ENCODE measurements around the gene CORO1C. TPM values are rescaled to one million over a fixed set of nuclear protein-coding genes. Genes with fewer than 3 reads are reported as not detected.

CORO1C gene
- total RNA-seq, 1 experiment from 2014 or later, result 139 TPM

GRCh38 chr12:108757856-108758255 lies 26.5 kb upstream of the CORO1C start:
- Histone ChIP-seq H3K9me2 (ENCODE audit: insufficient read depth) (no peaks in the 10 kb centered on the region), H3K4me1 (replicated peaks; ENCODE audit: insufficient read depth) (no peaks in the 10 kb centered on the region), H3K27me3 (ENCODE audit: insufficient read depth, low read depth) (no peaks in the 10 kb centered on the region), H2AFZ (no peak overlapping the region), H3K4me2 (no peak overlapping the region), H4K20me1 (ENCODE audit: insufficient read depth) (no peaks in the 10 kb centered on the region), H3F3A (ENCODE audit: insufficient read depth, low read depth) (no peaks in the 10 kb centered on the region), H3K27ac (no peak overlapping the region), H3K4me3 (no peak overlapping the region), H3K79me2 (ENCODE audit: low read depth) (no peaks in the 10 kb centered on the region), H3K9me3 (ENCODE audit: insufficient read depth, low read depth) (no peaks in the 10 kb centered on the region), H3K36me3 (ENCODE audit: low read depth) (no peaks in the 10 kb centered on the region)
- ChIA-PET CTCF (no interaction called here), POLR2A (ENCODE audit: unreplicated experiment) (no interaction called here)
- no peak for DNase-seq
- TF ChIP-seq EZH2 (IDR thresholded peaks at IDR 0.05; ENCODE audit: low read depth), result no peak
- intact Hi-C loops (cut with micrococcal nuclease; ENCODE audit: unreplicated experiment), result no loop called here
- no TSS peak for BruUV-seq (replicated peaks)

- H3K27ac ChIP-seq, result no peak overlapping the region
- H3K9me2 ChIP-seq (ENCODE audit: insufficient read depth), result no peaks in the 10 kb centered on the region
- TF ChIP-seq EZH2 (IDR thresholded peaks at IDR 0.05; ENCODE audit: low read depth), result no peak
- no peak for TF ChIP-seq CTCF (conservative IDR thresholded peaks at IDR 0.05)
- H3K4me1 ChIP-seq (replicated peaks; ENCODE audit: insufficient read depth), result no peaks in the 10 kb centered on the region
- no TSS peak for BruUV-seq (replicated peaks)
- H3K79me2 ChIP-seq (ENCODE audit: low read depth), result no peaks in the 10 kb centered on the region
- no peak overlapping the region for H3K4me3 ChIP-seq
- H3F3A ChIP-seq (ENCODE audit: insufficient read depth, low read depth), result no peaks in the 10 kb centered on the region
- H3K27me3 ChIP-seq (ENCODE audit: insufficient read depth, low read depth), result no peaks in the 10 kb centered on the region
- ChIA-PET POLR2A (ENCODE audit: unreplicated experiment) (no interaction called here), CTCF (no interaction called here)
- no peak overlapping the region for H3K4me2 ChIP-seq
- intact Hi-C loops (cut with micrococcal nuclease; ENCODE audit: unreplicated experiment), result no loop called here
- H3K36me3 ChIP-seq (ENCODE audit: low read depth), result no peaks in the 10 kb centered on the region
- no peaks in the 10 kb centered on the region for H4K20me1 ChIP-seq (ENCODE audit: insufficient read depth)
- no peak overlapping the region for H2AFZ ChIP-seq
- no peaks in the 10 kb centered on the region for H3K9me3 ChIP-seq (ENCODE audit: insufficient read depth, low read depth)
- no peak for DNase-seq
These were observed 25.1 kb upstream of the CORO1C start for GRCh38 chr12:108756421-108756820.

- Histone ChIP-seq H3K27me3 (ENCODE audit: insufficient read depth, low read depth) (no peaks in the 10 kb centered on the region), H4K20me1 (ENCODE audit: insufficient read depth) (no peaks in the 10 kb centered on the region), H3K4me2 (no peak overlapping the region), H3K36me3 (ENCODE audit: low read depth) (no peaks in the 10 kb centered on the region), H3F3A (ENCODE audit: insufficient read depth, low read depth) (no peaks in the 10 kb centered on the region), H3K4me1 (replicated peaks; ENCODE audit: insufficient read depth) (no peaks in the 10 kb centered on the region), H3K27ac (no peak overlapping the region), H3K9me3 (ENCODE audit: insufficient read depth, low read depth) (no peaks in the 10 kb centered on the region), H3K9me2 (ENCODE audit: insufficient read depth) (no peaks in the 10 kb centered on the region), H3K4me3 (no peak overlapping the region), H2AFZ (no peak overlapping the region), H3K79me2 (ENCODE audit: low read depth) (no peaks in the 10 kb centered on the region)
- ChIA-PET POLR2A (ENCODE audit: unreplicated experiment) (no interaction called here), CTCF (no interaction called here)
- TF ChIP-seq EZH2 (IDR thresholded peaks at IDR 0.05; ENCODE audit: low read depth), result no peak
- no peak for TF ChIP-seq CTCF (conservative IDR thresholded peaks at IDR 0.05)
- intact Hi-C loops (cut with micrococcal nuclease; ENCODE audit: unreplicated experiment), result no loop called here
- DNase-seq, result no peak
- no TSS peak for BruUV-seq (replicated peaks)
These were observed 24.2 kb upstream of the CORO1C start for GRCh38 chr12:108755481-108755880.

- H3K36me3 ChIP-seq (ENCODE audit: low read depth), result no peaks in the 10 kb centered on the region
- CTCF ChIA-PET, result no interaction called here
- H2AFZ ChIP-seq, result no peak overlapping the region
- TF ChIP-seq EZH2 (IDR thresholded peaks at IDR 0.05; ENCODE audit: low read depth), result no peak
- TF ChIP-seq CTCF (conservative IDR thresholded peaks at IDR 0.05), result no peak
- no peaks in the 10 kb centered on the region for H3K4me1 ChIP-seq (replicated peaks; ENCODE audit: insufficient read depth)
- no peaks in the 10 kb centered on the region for H4K20me1 ChIP-seq (ENCODE audit: insufficient read depth)
- no peaks in the 10 kb centered on the region for H3K9me3 ChIP-seq (ENCODE audit: insufficient read depth, low read depth)
- DNase-seq, result no peak
- H3K79me2 ChIP-seq (ENCODE audit: low read depth), result no peaks in the 10 kb centered on the region
- H3K4me2 ChIP-seq, result no peak overlapping the region
- no peaks in the 10 kb centered on the region for H3K9me2 ChIP-seq (ENCODE audit: insufficient read depth)
- H3K4me3 ChIP-seq, result no peak overlapping the region
- no peaks in the 10 kb centered on the region for H3K27me3 ChIP-seq (ENCODE audit: insufficient read depth, low read depth)
- intact Hi-C loops (cut with micrococcal nuclease; ENCODE audit: unreplicated experiment), result no loop called here
- H3F3A ChIP-seq (ENCODE audit: insufficient read depth, low read depth), result no peaks in the 10 kb centered on the region
- POLR2A ChIA-PET (ENCODE audit: unreplicated experiment), result no interaction called here
- H3K27ac ChIP-seq, result no peak overlapping the region
- BruUV-seq (replicated peaks), result no TSS peak
These were observed 22.7 kb upstream of the CORO1C start for GRCh38 chr12:108753976-108754375.

Measured in PC-9 (cell line).